Activated T-cell treated with anti-CD3 and anti-CD28 coated beads, Interleukin-2, amount 50 U/mL, for 1 hour (primary cell): Measurements from ENCODE around the gene CRIP1.

ENCODE experiments used
- DNase-seq: peaks from one replicate; pipeline ENCODE4 v3.0.0-alpha.2; 2020

CRIP1 gene

DNA sequence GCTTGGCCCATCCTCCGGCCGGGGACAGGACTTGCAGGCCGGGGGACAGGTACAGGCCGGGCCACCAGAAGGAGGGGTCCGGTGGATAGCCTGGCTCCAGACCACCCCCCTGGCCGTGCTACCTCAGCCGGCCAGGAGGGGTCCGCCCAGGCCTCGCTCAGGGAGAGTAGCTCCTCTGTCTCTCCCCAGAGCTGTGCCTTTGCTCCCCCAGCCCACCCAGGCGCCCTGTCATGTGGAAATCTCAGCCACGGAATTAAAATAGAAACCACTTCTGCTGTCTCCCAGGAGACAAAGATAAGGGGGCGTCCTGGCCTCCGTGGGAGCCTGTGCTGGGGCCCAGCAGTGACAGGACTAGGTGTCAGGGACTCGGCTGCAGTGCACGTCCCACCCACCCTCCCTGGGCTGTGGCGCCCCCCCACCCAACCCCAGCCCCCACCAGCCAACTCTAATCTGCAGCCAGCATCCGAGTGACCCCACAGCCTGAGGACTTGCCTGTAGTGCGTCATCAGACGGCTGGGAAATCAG is 15.3 kb upstream of the CRIP1 start:
- DNase-seq = no peak

DNA sequence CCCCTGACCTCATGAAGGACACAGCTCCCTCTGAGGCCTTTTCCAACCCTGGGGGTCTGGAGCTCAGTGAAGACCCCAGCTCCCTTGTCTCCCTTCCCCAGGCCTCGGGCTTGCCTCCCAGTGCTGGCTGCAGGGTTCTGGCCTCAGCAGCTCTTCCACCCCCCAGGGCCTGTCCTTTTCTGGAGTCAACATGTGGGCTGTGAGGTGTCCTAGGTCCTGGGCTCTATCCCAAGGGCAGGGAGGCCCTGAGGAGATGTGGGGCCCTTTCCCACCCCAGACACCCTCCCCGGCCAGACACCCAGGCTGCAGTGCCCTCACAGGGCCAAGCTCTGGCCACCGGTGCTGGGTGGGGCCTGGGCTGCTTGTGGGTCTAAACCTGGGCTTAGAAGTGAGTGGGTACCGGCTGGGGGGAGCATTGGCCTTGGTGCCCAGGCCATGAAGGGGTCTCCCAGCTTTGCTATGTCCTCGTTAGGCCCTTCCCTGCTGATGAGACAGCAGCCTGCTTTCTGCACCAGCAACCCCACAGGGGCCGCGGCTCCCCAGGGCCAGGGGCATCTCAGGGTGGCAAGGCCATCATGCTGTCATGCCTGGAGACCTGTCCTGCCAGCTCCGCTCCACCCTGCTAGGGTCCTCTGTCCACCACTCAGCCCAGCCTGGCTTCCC is 14.7 kb upstream of the CRIP1 start:
- no peak for DNase-seq

- DNase-seq = no peak
These were observed 14.1 kb upstream of the CRIP1 start for GRCh38 chr14:105472486-105472991.

DNA sequence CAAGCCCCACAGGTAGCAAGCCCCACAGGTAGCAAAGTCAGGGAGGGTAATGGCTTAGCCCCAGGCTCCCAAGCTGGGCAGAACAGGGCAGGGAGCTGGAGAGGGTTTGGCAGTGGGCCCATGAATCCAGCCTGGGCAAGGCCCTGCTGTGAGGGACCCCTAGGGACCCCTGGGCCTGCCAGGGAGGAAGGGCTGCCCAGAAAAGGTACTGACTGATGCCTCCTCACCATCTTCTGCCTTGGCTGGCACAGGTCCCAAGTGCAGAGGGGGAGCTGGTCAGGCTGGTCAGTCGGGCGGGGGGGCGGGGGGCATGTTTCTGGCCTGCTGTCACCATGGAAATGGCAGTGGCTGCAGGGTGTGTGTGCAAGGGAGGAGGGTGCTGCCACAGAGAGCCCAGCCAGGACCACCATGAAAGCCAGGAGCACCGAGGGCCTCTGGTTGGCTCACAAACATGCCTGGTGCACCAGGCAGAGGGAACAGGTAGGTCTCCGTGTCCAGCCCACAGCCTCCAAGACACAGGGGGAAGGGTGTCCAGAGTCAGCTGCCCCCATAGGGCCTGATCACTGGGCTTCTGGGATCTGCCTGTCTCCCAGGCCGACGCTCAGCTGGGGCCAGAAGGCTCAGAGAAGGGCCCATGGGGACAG is 13.5 kb upstream of the CRIP1 start:
- no peak for DNase-seq

- DNase-seq = peak; percentile 82
These were observed 12.8 kb upstream of the CRIP1 start for GRCh38 chr14:105473677-105474482.

DNA sequence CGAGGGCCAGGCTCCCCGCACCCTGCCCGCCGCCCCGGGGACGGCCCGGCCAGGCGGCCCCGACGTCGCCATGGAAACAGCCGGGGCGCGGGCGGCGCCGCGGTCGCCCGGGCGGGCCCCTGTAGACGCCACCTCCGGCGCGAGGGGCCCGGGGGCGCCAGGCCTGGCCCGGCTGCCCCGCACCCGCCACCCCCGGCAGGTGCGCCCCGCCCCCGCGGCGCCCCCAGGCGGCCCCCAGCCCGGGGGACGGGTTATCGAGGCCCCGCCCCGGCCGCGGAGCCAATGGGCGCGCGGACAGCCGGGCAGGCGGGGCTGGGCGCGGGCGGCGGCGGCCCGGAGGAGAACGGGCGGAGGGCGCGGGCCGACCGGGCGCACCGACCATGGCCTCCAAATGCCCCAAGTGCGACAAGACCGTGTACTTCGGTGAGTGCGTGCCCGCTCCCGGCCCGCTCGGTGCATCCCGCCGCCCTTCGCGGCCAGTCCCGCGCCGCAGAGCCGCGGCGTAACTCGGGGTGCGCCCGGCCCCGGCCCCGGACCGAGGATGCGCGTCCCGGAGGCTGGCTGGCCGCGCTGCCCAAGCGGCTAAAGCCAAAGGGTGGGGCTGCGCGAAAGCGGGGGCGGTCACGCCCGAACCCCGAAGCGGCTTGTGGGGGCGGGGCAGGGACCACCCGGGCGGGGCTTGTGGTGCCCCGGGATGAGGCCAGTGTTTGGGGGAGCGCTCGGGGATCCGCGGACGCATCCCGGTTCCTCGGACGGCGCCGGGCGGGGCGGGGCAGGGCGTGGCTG is 12.0 kb upstream of the CRIP1 start, which contains the start of gene CRIP2:
Gene CRIP2, plus strand, starts transcription at position 339 of the 786 bp plus-strand sequence. Its CDS starts 42 bp downstream, at position 381.
- DNase-seq = peak; percentile 63

DNA sequence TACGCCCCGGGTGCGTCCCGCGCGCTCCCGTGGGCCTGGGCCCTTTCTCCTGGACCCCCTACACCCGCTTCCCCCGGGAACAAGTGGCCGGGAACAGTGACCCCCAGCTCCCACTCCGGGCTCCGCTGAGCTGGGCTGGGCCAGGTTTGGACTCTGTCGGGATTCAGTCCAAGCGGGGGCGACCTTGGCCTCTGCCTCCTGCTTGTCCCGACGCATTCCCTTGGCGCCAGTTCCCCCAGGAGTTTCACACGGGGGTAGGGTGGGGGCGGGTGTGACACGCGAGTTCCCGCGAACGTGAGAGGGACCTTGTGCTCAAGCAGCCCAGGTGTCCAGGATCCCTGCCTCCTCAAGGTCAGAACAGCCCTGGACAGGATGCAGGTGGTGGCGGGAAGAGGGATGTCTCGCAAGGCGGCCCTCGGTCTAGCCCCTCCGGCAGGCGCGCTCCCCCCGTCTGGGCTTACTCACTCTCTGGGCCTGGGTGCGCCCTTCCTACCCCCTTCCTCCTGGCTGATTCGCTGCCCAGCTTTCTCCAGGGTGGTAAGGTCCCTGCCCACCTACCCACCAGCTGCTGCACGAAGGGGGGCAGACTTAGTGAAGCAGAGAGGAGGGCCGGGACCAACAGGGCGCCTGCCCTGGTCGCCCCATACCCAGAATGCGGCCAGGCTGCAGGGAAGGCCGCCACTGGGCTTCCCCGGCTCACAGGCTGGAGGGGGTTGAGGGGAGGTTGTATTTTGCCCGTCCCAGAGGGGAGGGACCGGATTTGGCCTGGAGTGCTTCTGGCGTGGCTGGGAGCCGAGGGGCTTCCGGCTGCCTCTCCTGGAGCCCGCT is 11.2 kb upstream of the CRIP1 start:
- no peak for DNase-seq

DNA sequence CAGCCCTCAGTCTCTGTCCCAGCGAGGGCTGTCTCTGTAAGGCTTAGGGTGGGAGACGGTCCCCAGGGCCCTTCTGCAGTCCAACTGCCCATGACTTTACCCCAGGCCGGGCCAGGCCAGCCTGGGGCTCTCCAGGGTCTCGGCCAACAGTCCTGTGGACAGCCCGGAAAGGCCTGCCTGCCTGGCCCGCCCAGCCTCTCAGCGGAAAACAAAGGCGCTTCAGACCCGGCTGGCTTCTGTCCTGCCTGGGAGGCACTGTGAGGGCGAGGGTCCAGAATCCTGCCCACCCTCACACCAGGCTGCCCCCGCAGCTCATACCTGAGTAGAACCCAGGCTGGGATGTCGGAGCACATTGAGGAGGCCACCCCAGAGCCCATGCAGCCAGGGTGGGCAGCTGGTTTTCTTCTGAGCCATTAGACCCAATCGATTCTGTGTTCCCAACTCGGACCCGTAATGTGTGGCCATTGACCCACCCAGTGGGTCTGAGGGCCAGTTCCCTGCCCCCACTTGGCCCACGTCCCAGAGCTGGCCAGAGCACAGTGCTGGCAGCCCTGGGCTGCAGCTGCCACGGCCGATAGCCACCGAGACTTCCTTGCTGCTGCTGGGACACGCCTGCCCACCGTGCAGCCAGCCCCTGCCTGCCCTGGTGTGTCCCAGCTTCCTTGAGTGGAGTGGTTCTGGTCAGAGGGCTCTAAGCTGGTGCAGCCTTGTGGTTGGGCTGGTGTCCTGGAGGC is 10.4 kb upstream of the CRIP1 start:
- no peak for DNase-seq

DNA sequence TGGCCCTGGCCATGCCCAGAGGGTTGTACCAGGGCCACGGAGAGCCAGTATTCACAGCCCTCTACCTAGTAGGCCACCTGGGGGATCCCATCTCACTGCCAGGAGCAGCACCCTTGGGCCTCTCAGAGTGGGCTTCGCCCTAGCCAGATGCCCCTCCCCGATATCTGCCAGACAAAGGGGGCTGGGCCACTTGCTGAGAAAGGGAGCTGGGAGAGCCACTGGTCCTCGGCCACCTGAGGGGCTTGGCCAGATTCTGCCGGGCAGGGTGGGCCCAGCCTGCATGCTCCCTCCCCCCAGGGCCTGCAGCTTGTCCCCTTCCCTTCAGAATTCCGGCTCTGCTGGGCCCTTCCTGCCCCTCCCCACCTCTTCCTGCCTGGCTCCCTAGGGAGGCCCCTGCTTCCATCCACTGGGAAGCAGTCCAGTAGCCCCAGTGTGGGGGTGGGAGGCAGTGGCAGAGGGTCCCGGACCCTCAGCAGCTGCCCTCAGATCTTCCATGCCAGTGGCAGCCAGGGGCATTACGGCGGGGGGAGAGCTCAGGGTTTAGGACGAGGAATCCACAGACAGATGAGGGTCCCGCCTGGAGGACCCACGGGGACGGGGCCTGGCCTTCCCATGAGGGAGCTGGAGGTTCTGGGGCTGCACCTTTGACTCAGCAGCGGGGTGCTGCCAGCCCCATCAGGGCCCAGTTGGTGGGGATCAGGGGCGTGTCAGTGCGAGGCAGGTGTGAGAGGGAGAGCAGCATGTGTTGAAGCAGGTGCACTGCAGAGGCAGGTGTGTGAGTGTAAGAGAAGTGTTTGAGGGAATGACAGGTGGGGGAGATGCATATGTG is 9.6 kb upstream of the CRIP1 start:
- no peak for DNase-seq

DNA sequence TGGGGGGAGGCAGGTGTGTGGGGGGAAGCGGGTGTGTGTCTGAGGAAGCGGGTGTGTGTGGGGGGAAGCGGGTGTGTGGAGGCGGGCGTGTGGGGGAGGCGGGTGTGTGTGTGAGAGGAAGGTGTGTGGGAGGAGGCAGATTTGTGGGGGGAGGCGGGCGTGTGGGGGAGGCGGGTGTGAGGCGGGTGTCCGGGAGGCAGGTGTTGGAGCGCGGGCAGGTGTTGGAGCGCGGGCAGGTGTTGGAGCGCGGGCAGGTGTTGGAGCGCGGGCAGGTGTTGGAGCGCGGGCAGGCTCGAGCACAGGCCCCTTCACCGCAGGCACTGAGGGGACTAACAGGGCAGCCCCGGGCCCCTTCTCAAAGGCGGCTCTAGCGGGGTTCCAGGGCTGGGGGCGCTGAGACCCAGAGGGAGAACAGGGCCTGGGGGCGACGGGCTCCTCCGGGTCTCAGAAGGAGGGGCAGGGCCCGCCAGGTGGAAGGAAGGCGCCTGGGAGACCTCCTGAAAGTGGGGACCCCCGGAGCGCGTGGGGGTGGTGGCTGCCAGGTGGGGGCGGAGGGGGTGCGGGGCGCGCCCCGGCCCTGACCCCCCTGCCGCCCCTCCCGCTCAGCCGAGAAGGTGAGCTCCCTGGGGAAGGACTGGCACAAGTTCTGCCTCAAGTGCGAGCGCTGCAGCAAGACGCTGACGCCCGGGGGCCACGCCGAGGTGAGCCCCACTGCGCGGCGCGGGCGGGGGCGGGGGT is 8.9 kb upstream of the CRIP1 start:
- DNase-seq = peak; percentile 60

GRCh38 chr14:105478398-105479251 is 8.1 kb upstream of the CRIP1 start:
- DNase-seq = no peak

GRCh38 chr14:105479431-105480158 is 7.1 kb upstream of the CRIP1 start:
- no peak for DNase-seq

- no peak for DNase-seq
These were observed 6.4 kb upstream of the CRIP1 start for GRCh38 chr14:105480199-105480746.

GRCh38 chr14:105480807-105481801 is 5.6 kb upstream of the CRIP1 start:
- DNase-seq = peak; percentile 96

DNA sequence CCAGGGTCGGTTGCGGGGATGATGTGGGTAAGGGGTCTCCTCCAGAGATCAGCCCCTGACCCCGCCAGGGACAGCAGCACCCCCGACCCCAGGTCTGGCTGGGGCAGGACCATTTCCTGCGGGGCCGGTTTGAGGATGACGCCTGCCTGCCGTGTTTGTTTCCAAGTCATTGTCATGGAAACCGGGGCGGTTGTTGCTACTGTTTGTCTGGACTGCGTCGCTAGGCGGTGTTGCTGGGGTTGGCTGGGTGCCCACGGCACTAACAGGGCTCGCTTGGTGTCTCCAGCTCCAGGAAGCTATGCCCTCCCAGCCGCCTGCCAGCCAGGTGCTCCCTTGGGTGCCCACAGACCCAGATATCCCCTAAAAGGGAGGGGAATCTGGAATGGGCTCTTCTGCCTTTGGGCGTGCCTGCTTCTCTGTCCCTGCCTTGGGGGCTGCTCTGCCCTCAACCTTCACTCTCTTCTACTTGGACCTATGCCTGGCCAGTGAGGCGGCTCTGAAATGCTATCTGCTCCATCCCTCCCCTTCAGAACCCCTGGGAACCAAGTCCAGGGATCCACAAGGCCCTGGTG is 4.7 kb upstream of the CRIP1 start:
- peak; percentile 92 for DNase-seq
